OCI-LY7 (cell line): ENCODE data around the gene CSF1R. TPM values are rescaled to one million over a fixed set of nuclear protein-coding genes. Genes with fewer than 3 reads are reported as not detected.

Source experiments
- BruUV-seq: library from RNA; stranded (reverse); fragments of 400-500 nt; replicated peaks from 2 replicates; lab custom pipeline; 2021; lab: Mats Ljungman, UMichigan
- CTCF ChIA-PET: fragments of 300-600 bp; sonication (Branson Sonifier 250); formaldehyde crosslinking; loops from one replicate; lab custom pipeline; 2022; ENCODE audit warnings: antibody characterized with exemption; ENCODE audit not compliant: unreplicated experiment; lab: Charles Lee
- POLR2A ChIA-PET: fragments of 300-600 bp; sonication (Branson Sonifier 250); formaldehyde crosslinking; loops from one replicate; lab custom pipeline; 2022; ENCODE audit warnings: antibody characterized with exemption; lab: Charles Lee
- DNase-seq: peaks from one replicate; pipeline ENCODE4 v3.0.0-alpha.2; 2015; ENCODE audit warnings: low spot score
- H2AFZ ChIP-seq: fragments of 200-600 bp; sonication (generic), shearing (Covaris generic); 2 replicates; pipeline ENCODE4 v1.6.1; 2014; ENCODE audit warnings: mild to moderate bottlenecking, antibody characterized with exemption, low read length, moderate library complexity
- H3K27ac ChIP-seq: fragments of 200-600 bp; sonication (generic); 2 replicates; pipeline ENCODE4 v1.5.1; 2014; ENCODE audit warnings: mixed run types, low read depth, mild to moderate bottlenecking, moderate library complexity, low read length, inconsistent platforms; ENCODE audit not compliant: poor library complexity, severe bottlenecking
- H3K36me3 ChIP-seq: fragments of 200-600 bp; sonication (generic); 2 replicates; pipeline ENCODE4 v1.6.1; 2014; ENCODE audit warnings: mild to moderate bottlenecking, antibody characterized with exemption, low read length, moderate library complexity, mixed read lengths; ENCODE audit not compliant: insufficient read depth
- H3K4me1 ChIP-seq: fragments of 200-600 bp; sonication (generic); 2 replicates; pipeline ENCODE4 v1.5.1; 2014; ENCODE audit warnings: mild to moderate bottlenecking, low read length; ENCODE audit not compliant: insufficient read depth, poor library complexity, severe bottlenecking
- H3K4me2 ChIP-seq: fragments of 200-600 bp; sonication (generic); 2 replicates; pipeline ENCODE4 v1.6.1; 2014; ENCODE audit warnings: mild to moderate bottlenecking, low read length
- H3K4me3 ChIP-seq: fragments of 200-600 bp; sonication (generic); 2 replicates; pipeline ENCODE4 v1.5.1; 2014; ENCODE audit warnings: mild to moderate bottlenecking, low read depth, low read length; ENCODE audit not compliant: poor library complexity, severe bottlenecking
- H3K79me2 ChIP-seq: fragments of 200-600 bp; sonication (generic); 2 replicates; pipeline ENCODE4 v1.6.1; 2016; ENCODE audit warnings: low read depth, mild to moderate bottlenecking, low read length, moderate library complexity, mixed read lengths; ENCODE audit not compliant: insufficient read depth
- H3K9me2 ChIP-seq: fragments of 200-600 bp; sonication (generic); 2 replicates; pipeline ENCODE4 v1.6.1; 2016; ENCODE audit warnings: mild to moderate bottlenecking, low read length, mixed read lengths; ENCODE audit not compliant: insufficient read depth
- H3K9me3 ChIP-seq: fragments of 200-600 bp; sonication (generic); 2 replicates; pipeline ENCODE4 v1.6.1; 2014; ENCODE audit warnings: mild to moderate bottlenecking, mixed run types, low read length, mixed read lengths
- H4K20me1 ChIP-seq: fragments of 200-600 bp; sonication (generic); 2 replicates; pipeline ENCODE4 v1.6.1; 2014; ENCODE audit warnings: mild to moderate bottlenecking, antibody characterized with exemption, low read length, moderate library complexity, mixed read lengths; ENCODE audit not compliant: insufficient read depth
- EZH2phosphoT487 ChIP-seq: fragments of 200-600 bp; sonication (generic); IDR thresholded peaks from 2 replicates; pipeline ENCODE4 v1.6.1; 2018; ENCODE audit warnings: low read depth, borderline replicate concordance, mild to moderate bottlenecking, mixed run types, antibody characterized with exemption, low read length, moderate library complexity, mixed read lengths
- intact Hi-C: fragments of 100-400 bp; cut with micrococcal nuclease; formaldehyde crosslinking; loops from one replicate; pipeline ENCODE4 v1.10.0; 2022; ENCODE audit not compliant: unreplicated experiment
- total RNA-seq, 2 experiments: library from RNA; depleted of rRNA in 1 of 2; stranded (reverse); fragments of >200 nt in 1 of 2; shearing (Covaris generic) in 1 of 2; gene quantifications; 2 replicates each; pipeline ENCODE4 v1.2.3, GENCODE V29; 2014 to 2022
- TF ChIP-seq, protein P1 (sequence below): fragments of 200-600 bp; sonication (generic); conservative IDR thresholded peaks from 2 replicates; pipeline ENCODE4 v1.5.1; 2014; ENCODE audit warnings: mild to moderate bottlenecking, antibody characterized with exemption, low read length, moderate library complexity, mixed read lengths

The CSF1R gene
- total RNA-seq, 2 experiments from 2014 or later = not detected

DNA sequence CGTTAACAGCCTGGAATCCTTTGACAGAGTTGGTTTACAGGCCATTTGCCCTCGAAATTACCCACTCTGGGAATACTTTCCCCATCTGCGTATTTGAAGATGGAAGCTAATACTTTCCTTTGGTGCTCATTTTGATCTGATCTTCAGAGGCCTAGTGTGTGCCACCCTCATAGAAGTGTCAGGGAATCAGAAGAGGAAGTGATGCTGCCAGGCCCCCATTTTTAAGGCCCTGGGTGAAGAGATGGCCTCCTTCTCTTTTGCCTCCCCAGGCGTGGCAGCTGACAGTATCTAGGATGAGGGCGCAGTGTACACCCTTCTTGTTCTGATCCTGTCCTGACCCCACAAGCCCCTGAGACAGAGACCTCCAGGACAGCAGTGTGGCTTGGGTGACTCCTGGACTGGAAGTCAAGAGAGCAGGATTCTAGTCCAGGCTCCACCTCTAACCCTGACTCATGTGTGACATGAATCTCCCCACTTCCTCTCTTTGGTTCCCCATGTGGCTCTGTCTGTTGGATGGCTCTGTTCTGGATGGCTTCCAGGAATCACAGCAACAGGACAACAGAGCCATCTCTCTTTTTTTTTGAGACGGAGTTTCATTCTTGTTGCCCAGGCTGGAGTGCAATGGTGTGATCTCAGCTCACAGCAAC is 27.8 kb downstream of the CSF1R start:
- H3K9me3 ChIP-seq = no peaks in the 10 kb centered on the region
- no peak overlapping the region for H3K27ac ChIP-seq
- DNase-seq = no peak
- no peaks in the 10 kb centered on the region for H3K79me2 ChIP-seq
- H3K4me3 ChIP-seq = no peak overlapping the region
- H2AFZ ChIP-seq = no peak overlapping the region
- H3K4me2 ChIP-seq = no peak overlapping the region
- TF ChIP-seq, protein P1, sequence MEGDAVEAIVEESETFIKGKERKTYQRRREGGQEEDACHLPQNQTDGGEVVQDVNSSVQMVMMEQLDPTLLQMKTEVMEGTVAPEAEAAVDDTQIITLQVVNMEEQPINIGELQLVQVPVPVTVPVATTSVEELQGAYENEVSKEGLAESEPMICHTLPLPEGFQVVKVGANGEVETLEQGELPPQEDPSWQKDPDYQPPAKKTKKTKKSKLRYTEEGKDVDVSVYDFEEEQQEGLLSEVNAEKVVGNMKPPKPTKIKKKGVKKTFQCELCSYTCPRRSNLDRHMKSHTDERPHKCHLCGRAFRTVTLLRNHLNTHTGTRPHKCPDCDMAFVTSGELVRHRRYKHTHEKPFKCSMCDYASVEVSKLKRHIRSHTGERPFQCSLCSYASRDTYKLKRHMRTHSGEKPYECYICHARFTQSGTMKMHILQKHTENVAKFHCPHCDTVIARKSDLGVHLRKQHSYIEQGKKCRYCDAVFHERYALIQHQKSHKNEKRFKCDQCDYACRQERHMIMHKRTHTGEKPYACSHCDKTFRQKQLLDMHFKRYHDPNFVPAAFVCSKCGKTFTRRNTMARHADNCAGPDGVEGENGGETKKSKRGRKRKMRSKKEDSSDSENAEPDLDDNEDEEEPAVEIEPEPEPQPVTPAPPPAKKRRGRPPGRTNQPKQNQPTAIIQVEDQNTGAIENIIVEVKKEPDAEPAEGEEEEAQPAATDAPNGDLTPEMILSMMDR = no peak
- TF ChIP-seq EZH2phosphoT487 = no peak
- H3K4me1 ChIP-seq = no peaks in the 10 kb centered on the region
- H3K36me3 ChIP-seq = peaks cover 18% of the 10 kb centered on the region
- no peaks in the 10 kb centered on the region for H3K9me2 ChIP-seq
- intact Hi-C loops = no loop called here
- POLR2A ChIA-PET = no interaction called here
- CTCF ChIA-PET = no interaction called here
- no peaks in the 10 kb centered on the region for H4K20me1 ChIP-seq
- BruUV-seq = no TSS peak

- intact Hi-C loops = no loop called here
- Histone ChIP-seq H2AFZ (no peak overlapping the region), H4K20me1 (no peaks in the 10 kb centered on the region), H3K36me3 (peaks cover 24% of the 10 kb centered on the region), H3K4me2 (no peak overlapping the region), H3K79me2 (no peaks in the 10 kb centered on the region), H3K4me1 (no peaks in the 10 kb centered on the region), H3K9me3 (no peaks in the 10 kb centered on the region), H3K4me3 (no peak overlapping the region), H3K27ac (no peak overlapping the region), H3K9me2 (no peaks in the 10 kb centered on the region)
- no peak for DNase-seq
- ChIA-PET CTCF (no interaction called here), POLR2A (no interaction called here)
- no TSS peak for BruUV-seq
- TF ChIP-seq, protein P1 = no peak
- no peak for TF ChIP-seq EZH2phosphoT487
Observed at GRCh38 chr5:150057996-150058395, 28.4 kb downstream of the CSF1R start.

- no peak overlapping the region for H3K4me3 ChIP-seq
- no peaks in the 10 kb centered on the region for H3K9me3 ChIP-seq
- POLR2A ChIA-PET = no interaction called here
- CTCF ChIA-PET = no interaction called here
- no peak overlapping the region for H3K27ac ChIP-seq
- no peak for DNase-seq
- no TSS peak for BruUV-seq
- H3K4me2 ChIP-seq = no peak overlapping the region
- no peaks in the 10 kb centered on the region for H3K79me2 ChIP-seq
- intact Hi-C loops = no loop called here
- TF ChIP-seq, protein P1 = no peak
- TF ChIP-seq EZH2phosphoT487 = no peak
- no peaks in the 10 kb centered on the region for H3K9me2 ChIP-seq
- no peaks in the 10 kb centered on the region for H3K4me1 ChIP-seq
- H2AFZ ChIP-seq = no peak overlapping the region
- peaks cover 29% of the 10 kb centered on the region for H3K36me3 ChIP-seq
- no peaks in the 10 kb centered on the region for H4K20me1 ChIP-seq
Observed at GRCh38 chr5:150057511-150057910, 28.8 kb downstream of the CSF1R start.
